Pancreas (tissue), 10 donors: Measurements from ENCODE around the gene PARPBP. TPM values are rescaled to one million over a fixed set of nuclear protein-coding genes. Genes with fewer than 3 reads are reported as not detected.
"Not testable (repeated sequence)": the region's sequence is repeated elsewhere in the genome, so short reads cannot be mapped to it uniquely, and the experiment has no call there.

Source experiments
- ATAC-seq, 4 donors: fragments of 200-7000 bp; cut with Tn5 transposase; one replicate each; pipeline versions ENCODE4 v1.8.0 to v1.9.1; 2020; ENCODE audit warnings: mild to moderate bottlenecking in 4 of 4, moderate library complexity in 4 of 4
- DNase-seq, 6 donors: peaks; one replicate each; pipeline ENCODE4 v3.0.0-alpha.2; 2020
- FAIRE-seq: peaks from 2 replicates; lab custom pipeline; 2012; peaks lifted over from hg19 to GRCh38; lab: Jason Lieb, UNC
- H3K27ac ChIP-seq, 4 donors: fragments of 200-600 bp; sonication (generic); 1 replicate in 3 of 4; 2 replicates in 1 of 4; pipeline versions ENCODE4 v1.5.0 to v1.8.0; 2020
- H3K27me3 ChIP-seq, 4 donors: fragments of 200-600 bp; one replicate each; pipeline ENCODE4 v1.8.0; 2021
- H3K36me3 ChIP-seq, 3 donors: fragments of 200-600 bp; sonication (generic) in 1 of 3; one replicate each; pipeline versions ENCODE4 v1.5.0 to v1.8.0; 2020 to 2021
- H3K4me1 ChIP-seq, 3 donors: fragments of 200-600 bp; one replicate each; pipeline ENCODE4 v1.8.0; 2021
- H3K4me3 ChIP-seq, 4 donors: fragments of 200-600 bp; sonication (generic) in 2 of 4; one replicate each; pipeline versions ENCODE4 v1.5.0 to v1.8.0; 2020 to 2021
- H3K9me3 ChIP-seq, 4 donors: fragments of 200-600 bp; one replicate each; pipeline ENCODE4 v1.8.0; 2021
- WGBS, 2 donors: extraction: QIAGEN DNeasy Blood & Tissue Kit; methylation state at CpG; one replicate each; pipeline ENCODE4 v1.1.7; 2013; 5-methylcytosine and 5-hydroxymethylcytosine counted together
- intact Hi-C, 3 donors: fragments of 100-400 bp; cut with DNase I; formaldehyde crosslinking; loops; one replicate each; pipeline versions ENCODE4 v1.11.1 to v1.14.2; 2022
- polyA plus RNA-seq, 2 donors: library from polyadenylated mRNA; stranded (reverse); fragments of 200-250 nt; gene quantifications; one replicate each; pipeline ENCODE4 v1.2.3, GENCODE V29; 2013
- total RNA-seq, 6 donors: library from RNA; stranded (reverse); fragmentation: NEBNext Ultra II Directional in 4 of 6; extraction: Animal tissue kit (Norgen Biotek cat#: 25700) in 4 of 6; gene quantifications; one replicate each; pipeline versions ENCODE4 v1.2.1 to v1.2.4, GENCODE V29; 2021 to 2023
- TF ChIP-seq, protein P1 (sequence below), 4 donors: fragments of 200-600 bp; sonication (generic) in 3 of 4; IDR thresholded peaks; one replicate each; pipeline versions ENCODE4 v1.5.0 to v1.8.0; 2021; ENCODE audit warnings: antibody characterized with exemption in 4 of 4
- donor health status: healthy with polysubstance abuse.
- donor health status: DM: no; HTN: no; CAD: no; lungs with moderate emphysema.
- donor health status: DM: no; HTN: no; CAD: no.
- donor health status: control.
- donor health status: control.
- donor health status: Bipolar disorder and iron deficiency.
- donor health status: DM: yes; HTN: yes; CAD: no.
- donor health status: DM: no; HTN: no; CAD: no.
- donor health status: DM: no; HTN: no; CAD: no.
- donor health status: DM: yes; HTN: yes; CAD: no.

PARPBP gene
- total and polyA plus RNA-seq, 8 donors: 0.16 to 0.84 (median 0.52) TPM

DNA sequence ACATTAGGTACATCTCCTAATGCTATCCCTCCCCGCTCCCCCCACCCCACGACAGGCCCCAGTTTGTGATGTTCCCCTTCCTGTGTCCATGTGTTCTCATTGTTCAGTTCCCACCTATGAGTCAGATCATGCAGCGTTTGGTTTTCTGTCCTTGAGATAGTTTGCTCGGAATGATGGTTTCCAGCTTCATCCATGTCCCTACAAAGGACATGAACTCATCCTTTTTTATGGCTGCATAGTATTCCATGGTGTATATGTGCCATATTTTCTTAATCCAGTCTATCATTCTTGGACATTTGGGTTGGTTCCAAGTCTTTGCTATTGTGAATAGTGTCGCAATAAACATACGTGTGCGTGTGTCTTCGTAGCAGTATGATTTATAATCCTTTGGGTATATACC is 17.6 kb downstream of the PARPBP start:
- H3K9me3 ChIP-seq, H3K27ac ChIP-seq, H3K27me3 ChIP-seq, intact Hi-C loops, FAIRE-seq, H3K4me3 ChIP-seq, H3K4me1 ChIP-seq, ATAC-seq, DNase-seq, H3K36me3 ChIP-seq: not testable (repeated sequence)
- 97 to 99% methylated on average over 8 of the region's 8 CpGs for WGBS, 2 donors

DNA sequence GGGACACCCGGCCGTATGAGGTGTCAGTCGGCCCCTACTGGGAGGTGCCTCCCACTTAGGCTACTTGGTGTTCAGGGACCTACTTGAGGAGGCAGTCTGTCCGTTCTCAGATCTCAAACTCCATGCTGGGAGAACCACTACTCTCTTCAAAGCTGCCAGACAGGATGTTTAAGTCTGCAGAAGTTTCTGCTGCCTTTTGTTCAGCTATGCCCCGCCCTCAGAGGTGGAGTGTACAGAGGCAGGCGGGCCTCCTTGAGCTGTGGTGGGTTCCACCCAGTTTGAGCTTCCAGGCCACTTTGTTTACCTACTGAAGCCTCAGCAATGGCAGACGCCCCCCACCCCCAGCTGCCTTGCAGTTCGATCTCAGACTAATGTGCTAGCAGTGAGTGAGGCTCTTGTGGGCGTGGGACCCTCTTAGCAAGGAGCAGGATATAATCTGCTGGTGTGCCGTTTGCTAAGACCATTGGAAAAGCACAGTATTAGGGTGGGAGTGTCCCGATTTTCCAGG is 22.9 kb downstream of the PARPBP start:
- 86 to 88% methylated on average over 11 of the region's 11 CpGs for WGBS, 2 donors
- H3K9me3 ChIP-seq, H3K36me3 ChIP-seq, H3K4me3 ChIP-seq, ATAC-seq, H3K27ac ChIP-seq, DNase-seq, FAIRE-seq, H3K4me1 ChIP-seq, H3K27me3 ChIP-seq, intact Hi-C loops: not testable (repeated sequence)

DNA sequence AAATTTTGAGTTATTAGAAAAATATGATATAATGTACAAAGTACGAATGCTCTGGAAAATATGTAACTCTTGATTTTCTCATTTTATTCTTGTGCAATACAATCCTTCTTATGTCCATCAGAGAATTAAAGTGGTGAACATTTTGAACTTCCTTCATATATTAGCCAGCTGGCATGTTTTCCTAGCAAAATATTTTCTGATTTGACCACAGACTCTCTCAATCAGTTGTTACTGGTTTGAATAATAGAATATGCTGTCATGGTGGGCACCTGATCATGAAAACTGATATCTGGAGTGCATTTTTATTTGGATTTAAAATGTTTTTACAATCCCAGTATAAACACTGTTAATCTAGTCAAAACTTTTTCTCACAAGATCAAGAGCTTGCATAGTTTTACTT is 24.2 kb downstream of the PARPBP start:
- Histone ChIP-seq H3K27ac (no peak overlapping the region), H3K4me3 (no peak overlapping the region), H3K36me3 (no peaks in the 10 kb centered on the region), H3K4me1 (no peaks in the 10 kb centered on the region), H3K27me3 (no peaks in the 10 kb centered on the region), H3K9me3 (no peaks in the 10 kb centered on the region)
- FAIRE-seq: no peak
- intact Hi-C loops: no loop called here
- ATAC-seq: no peak
- TF ChIP-seq, protein P1, sequence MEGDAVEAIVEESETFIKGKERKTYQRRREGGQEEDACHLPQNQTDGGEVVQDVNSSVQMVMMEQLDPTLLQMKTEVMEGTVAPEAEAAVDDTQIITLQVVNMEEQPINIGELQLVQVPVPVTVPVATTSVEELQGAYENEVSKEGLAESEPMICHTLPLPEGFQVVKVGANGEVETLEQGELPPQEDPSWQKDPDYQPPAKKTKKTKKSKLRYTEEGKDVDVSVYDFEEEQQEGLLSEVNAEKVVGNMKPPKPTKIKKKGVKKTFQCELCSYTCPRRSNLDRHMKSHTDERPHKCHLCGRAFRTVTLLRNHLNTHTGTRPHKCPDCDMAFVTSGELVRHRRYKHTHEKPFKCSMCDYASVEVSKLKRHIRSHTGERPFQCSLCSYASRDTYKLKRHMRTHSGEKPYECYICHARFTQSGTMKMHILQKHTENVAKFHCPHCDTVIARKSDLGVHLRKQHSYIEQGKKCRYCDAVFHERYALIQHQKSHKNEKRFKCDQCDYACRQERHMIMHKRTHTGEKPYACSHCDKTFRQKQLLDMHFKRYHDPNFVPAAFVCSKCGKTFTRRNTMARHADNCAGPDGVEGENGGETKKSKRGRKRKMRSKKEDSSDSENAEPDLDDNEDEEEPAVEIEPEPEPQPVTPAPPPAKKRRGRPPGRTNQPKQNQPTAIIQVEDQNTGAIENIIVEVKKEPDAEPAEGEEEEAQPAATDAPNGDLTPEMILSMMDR (IDR thresholded peaks at IDR 0.05): no peak
- DNase-seq: no peak
- WGBS, 2 donors: 75 to 84% methylated on average over 1 of the region's 1 CpG

DNA sequence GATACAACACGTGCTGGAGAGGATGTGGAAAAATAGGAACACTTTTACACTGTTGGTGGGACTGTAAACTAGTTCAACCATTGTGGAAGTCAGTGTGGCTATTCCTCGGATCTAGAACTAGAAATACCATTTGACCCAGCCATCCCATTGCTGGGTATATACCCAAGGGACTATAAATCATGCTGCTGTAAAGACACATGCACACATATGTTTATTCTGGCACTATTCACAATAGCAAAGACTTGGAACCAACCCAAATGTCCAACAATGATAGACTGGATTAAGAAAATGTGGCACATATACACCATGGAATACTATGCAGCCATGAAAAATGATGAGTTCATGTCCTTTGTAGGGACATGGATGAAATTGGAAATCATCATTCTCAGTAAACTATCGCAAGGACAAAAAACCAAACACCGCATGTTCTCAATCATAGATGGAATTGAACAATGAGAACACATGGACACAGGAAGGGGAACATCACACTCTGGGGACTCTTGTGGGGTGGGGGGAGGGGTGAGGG is 27.1 kb downstream of the PARPBP start:
- H3K4me1 ChIP-seq, H3K27ac ChIP-seq, H3K36me3 ChIP-seq, H3K27me3 ChIP-seq, intact Hi-C loops, ATAC-seq, FAIRE-seq, DNase-seq, H3K4me3 ChIP-seq, H3K9me3 ChIP-seq: not testable (repeated sequence)
- WGBS, 2 donors: 97 to 98% methylated on average over 3 to 4 of the region's 4 CpGs

DNA sequence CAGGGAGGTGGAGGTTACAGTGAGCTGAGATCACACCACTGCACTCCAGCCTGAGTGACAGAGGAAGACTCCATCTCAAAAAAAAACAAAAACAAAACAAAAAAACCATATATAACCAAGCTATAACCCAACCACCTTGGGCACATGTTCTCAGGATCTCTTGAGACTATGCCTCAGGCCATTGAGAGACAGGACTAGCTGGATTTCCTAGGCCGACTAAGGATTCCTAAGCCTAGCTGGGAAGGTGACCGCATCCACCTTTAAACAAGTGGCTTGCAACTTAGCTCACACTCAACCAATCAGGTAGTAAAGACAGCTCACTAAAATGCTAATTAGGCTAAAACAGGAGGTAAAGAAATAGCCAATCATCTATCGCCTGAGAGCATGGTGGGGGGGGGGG is 35.2 kb downstream of the PARPBP start:
- intact Hi-C loops, H3K4me1 ChIP-seq, H3K4me3 ChIP-seq, DNase-seq, H3K27ac ChIP-seq, ATAC-seq, FAIRE-seq, H3K36me3 ChIP-seq, H3K27me3 ChIP-seq, H3K9me3 ChIP-seq: not testable (repeated sequence)
- 98 to 100% methylated on average over 3 of the region's 3 CpGs for WGBS, 2 donors

DNA sequence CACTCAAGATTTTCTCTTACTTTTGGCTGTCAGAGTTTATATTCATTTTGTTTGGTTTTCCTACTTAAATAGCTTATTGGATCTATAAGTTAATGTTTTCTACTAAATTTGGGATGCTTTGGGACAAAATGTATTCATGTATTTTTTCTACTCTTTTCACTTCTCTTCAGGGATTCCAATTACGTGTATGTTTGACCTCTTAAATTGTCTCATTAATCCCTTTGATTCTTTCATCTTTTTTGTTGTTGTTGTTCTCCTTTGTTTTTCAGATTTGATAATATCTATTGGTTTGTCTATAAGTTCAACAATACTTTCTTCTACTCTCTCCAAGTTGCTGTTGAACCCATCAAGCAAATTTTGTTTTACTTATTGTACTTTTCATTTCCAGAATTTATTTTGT is 43.4 kb downstream of the PARPBP start:
- Histone ChIP-seq H3K4me1 (no peaks in the 10 kb centered on the region), H3K4me3 (no peak overlapping the region), H3K9me3 (no peaks in the 10 kb centered on the region), H3K27me3 (no peaks in the 10 kb centered on the region), H3K36me3 (no peaks in the 10 kb centered on the region), H3K27ac (no peak overlapping the region)
- TF ChIP-seq, protein P1 (IDR thresholded peaks at IDR 0.05): no peak
- WGBS, 2 donors: 87 to 96% methylated on average over 1 of the region's 1 CpG
- FAIRE-seq: no peak
- no peak for ATAC-seq
- DNase-seq: no peak
- intact Hi-C loops: loop anchor here in 1 of 3 donors (10.0 kb wide), 1 partner anchor 321 kb away; the partner anchor contains the start of gene IGF1
